Karpas-422 (cell line): ENCODE measurements around the gene MT1E. TPM values are rescaled to one million over a fixed set of nuclear protein-coding genes. Genes with fewer than 3 reads are reported as not detected.
A peak's percentile ranks its signal among the peaks of the same experiment; 100 is the strongest.

Experiments used
- DNase-seq: peaks from one replicate; pipeline ENCODE4 v3.0.0-alpha.2; 2015
- H2AFZ ChIP-seq: fragments of 200-600 bp; sonication (generic); 2 replicates; pipeline ENCODE4 v1.6.1; 2014; ENCODE audit warnings: antibody characterized with exemption, low read length, mixed read lengths
- H3K27ac ChIP-seq: fragments of 200-600 bp; sonication (generic); 2 replicates; pipeline ENCODE4 v1.5.1; 2014; ENCODE audit warnings: mild to moderate bottlenecking, low read length, moderate library complexity
- H3K27me3 ChIP-seq: fragments of 200-600 bp; sonication (generic); 2 replicates; pipeline ENCODE4 v1.6.1; 2014; ENCODE audit warnings: low read length, mixed read lengths
- H3K36me3 ChIP-seq: fragments of 200-600 bp; sonication (generic); 2 replicates; pipeline ENCODE4 v1.6.1; 2014; ENCODE audit warnings: low read length, mixed read lengths; ENCODE audit not compliant: insufficient read depth
- H3K4me1 ChIP-seq: fragments of 200-600 bp; sonication (generic); 2 replicates; pipeline ENCODE4 v1.6.1; 2014; ENCODE audit warnings: mild to moderate bottlenecking, low read length, mixed read lengths
- H3K4me2 ChIP-seq: fragments of 200-600 bp; sonication (generic); 2 replicates; pipeline ENCODE4 v1.6.1; 2014; ENCODE audit warnings: low read length, low read depth, mild to moderate bottlenecking; ENCODE audit not compliant: poor library complexity, severe bottlenecking
- H3K4me3 ChIP-seq: fragments of 200-600 bp; sonication (generic); 2 replicates; pipeline ENCODE4 v1.5.1; 2014; ENCODE audit warnings: mild to moderate bottlenecking, antibody characterized with exemption, low read length, mixed read lengths
- H3K79me2 ChIP-seq: fragments of 200-600 bp; sonication (generic); 2 replicates; pipeline ENCODE4 v1.6.1; 2014; ENCODE audit warnings: mild to moderate bottlenecking, low read length, mixed read lengths
- H3K9ac ChIP-seq: fragments of 200-600 bp; sonication (generic); 2 replicates; pipeline ENCODE4 v1.6.0; 2014; ENCODE audit warnings: low read length
- H3K9me2 ChIP-seq: fragments of 200-600 bp; sonication (generic), shearing (Covaris generic); replicated peaks from 2 replicates; pipeline ENCODE4 v1.6.0; 2014; ENCODE audit warnings: mild to moderate bottlenecking, low read length, moderate library complexity; ENCODE audit not compliant: insufficient read depth
- H3K9me3 ChIP-seq: fragments of 300-700, 200-600 bp; sonication (generic); 2 replicates; pipeline ENCODE4 v1.6.1; 2014; ENCODE audit warnings: low read length, mixed read lengths
- H4K20me1 ChIP-seq: fragments of 200-600 bp; sonication (generic); 2 replicates; pipeline ENCODE4 v1.6.1; 2014; ENCODE audit warnings: mild to moderate bottlenecking, antibody characterized with exemption, low read length, low read depth; ENCODE audit not compliant: insufficient read depth
- total RNA-seq: library from RNA; depleted of rRNA; stranded (reverse); fragments of >200 nt; shearing (Covaris generic); gene quantifications from 2 replicates; pipeline ENCODE4 v1.2.3, GENCODE V29; 2014; ENCODE audit warnings: low replicate concordance

The MT1E gene
- total RNA-seq, 1 experiment from 2014 or later: not detected

- peak overlapping the region; percentile 69 for H3K9ac ChIP-seq
- peak overlapping the region; percentile 62 for H3K4me3 ChIP-seq
Measured at GRCh38 chr16:56643833-56644232, 18.3 kb downstream of the MT1E start.

GRCh38 chr16:56645311-56645710, 19.7 kb downstream of the MT1E start:
- Histone ChIP-seq H3K4me3 (no peak overlapping the region), H3K79me2 (no peaks in the 10 kb centered on the region), H3K27me3 (no peaks in the 10 kb centered on the region), H3K36me3 (no peaks in the 10 kb centered on the region), H3K27ac (no peak overlapping the region), H4K20me1 (no peaks in the 10 kb centered on the region), H2AFZ (no peak overlapping the region), H3K9me3 (no peaks in the 10 kb centered on the region), H3K9me2 (no peaks in the 10 kb centered on the region), H3K4me2 (peak overlapping the region; percentile 12), H3K9ac (0 out of 2 replicates have a peak overlapping the region, but pooled peaks have one; percentile 11), H3K4me1 (peaks cover 56% of the 10 kb centered on the region)
- DNase-seq: no peak

More at GRCh38 chr16:56643833-56644232, 18.3 kb downstream of the MT1E start:
- Histone ChIP-seq H3K27me3 (no peaks in the 10 kb centered on the region), H3K4me1 (peaks cover 64% of the 10 kb centered on the region), H3K27ac (no peak overlapping the region), H4K20me1 (no peaks in the 10 kb centered on the region), H3K36me3 (no peaks in the 10 kb centered on the region), H3K79me2 (no peaks in the 10 kb centered on the region), H3K9me2 (no peaks in the 10 kb centered on the region), H3K9me3 (no peaks in the 10 kb centered on the region), H2AFZ (peak overlapping the region; percentile 50; the same call in 1 of the 2 replicates), H3K4me2 (peak overlapping the region; percentile 66)
- DNase-seq: no peak

GRCh38 chr16:56645838-56646237, 20.3 kb downstream of the MT1E start:
- Histone ChIP-seq H3K27me3 (no peaks in the 10 kb centered on the region), H3K4me2 (peak overlapping the region; percentile 57), H3K9me3 (no peaks in the 10 kb centered on the region)

GRCh38 chr16:56647641-56648431, 22.3 kb downstream of the MT1E start:
- no peak for DNase-seq
- H3K27ac ChIP-seq: no peak overlapping the region
- no peak overlapping the region for H3K9ac ChIP-seq
- no peaks in the 10 kb centered on the region for H3K36me3 ChIP-seq
- no peaks in the 10 kb centered on the region for H3K9me2 ChIP-seq
- H4K20me1 ChIP-seq: no peaks in the 10 kb centered on the region
- H3K4me2 ChIP-seq: no peak overlapping the region
- peaks cover 53% of the 10 kb centered on the region for H3K4me1 ChIP-seq
- H3K79me2 ChIP-seq: no peaks in the 10 kb centered on the region
- no peaks in the 10 kb centered on the region for H3K27me3 ChIP-seq
- no peak overlapping the region for H2AFZ ChIP-seq
- no peaks in the 10 kb centered on the region for H3K9me3 ChIP-seq
- H3K4me3 ChIP-seq: no peak overlapping the region

More at GRCh38 chr16:56645838-56646237, 20.3 kb downstream of the MT1E start:
- Histone ChIP-seq H3K4me1 (peaks cover 56% of the 10 kb centered on the region), H3K9me2 (no peaks in the 10 kb centered on the region), H3K9ac (no peak overlapping the region), H2AFZ (no peak overlapping the region), H3K36me3 (no peaks in the 10 kb centered on the region), H3K79me2 (no peaks in the 10 kb centered on the region), H3K27ac (no peak overlapping the region; the same call in 1 of the 2 replicates), H3K4me3 (no peak overlapping the region), H4K20me1 (no peaks in the 10 kb centered on the region)
- no peak for DNase-seq

GRCh38 chr16:56649271-56649670, 23.7 kb downstream of the MT1E start:
- Histone ChIP-seq H3K4me3 (no peak overlapping the region), H3K9me2 (no peaks in the 10 kb centered on the region), H3K9me3 (no peaks in the 10 kb centered on the region), H4K20me1 (no peaks in the 10 kb centered on the region), H3K27me3 (no peaks in the 10 kb centered on the region), H3K9ac (no peak overlapping the region), H3K4me2 (no peak overlapping the region), H3K79me2 (no peaks in the 10 kb centered on the region), H2AFZ (no peak overlapping the region), H3K36me3 (no peaks in the 10 kb centered on the region), H3K27ac (no peak overlapping the region), H3K4me1 (peaks cover 55% of the 10 kb centered on the region)
- DNase-seq: no peak

- Histone ChIP-seq H3K27me3 (no peaks in the 10 kb centered on the region), H2AFZ (no peak overlapping the region), H3K9ac (no peak overlapping the region), H3K79me2 (no peaks in the 10 kb centered on the region), H4K20me1 (no peaks in the 10 kb centered on the region), H3K4me1 (peaks cover 52% of the 10 kb centered on the region), H3K9me3 (no peaks in the 10 kb centered on the region), H3K27ac (no peak overlapping the region), H3K4me3 (no peak overlapping the region), H3K4me2 (no peak overlapping the region), H3K36me3 (no peaks in the 10 kb centered on the region), H3K9me2 (no peaks in the 10 kb centered on the region)
- DNase-seq: no peak
Measured at GRCh38 chr16:56649820-56650219, 24.2 kb downstream of the MT1E start.

- Histone ChIP-seq H3K9ac (peak within 1 kb of the TSS; percentile 55), H3K79me2 (no peaks in the 10 kb centered on the region), H2AFZ (peak within 1 kb of the TSS; percentile 18; the same call in 1 of the 2 replicates), H3K4me2 (peak within 1 kb of the TSS; percentile 76), H3K27me3 (no peaks in the 10 kb centered on the region), H3K9me3 (no peaks in the 10 kb centered on the region), H3K36me3 (no peaks in the 10 kb centered on the region), H3K4me3 (no peak within 1 kb of the TSS; the same call in 1 of the 2 replicates), H3K9me2 (no peaks in the 10 kb centered on the region), H3K27ac (no peak within 1 kb of the TSS; the same call in 1 of the 2 replicates), H4K20me1 (no peaks in the 10 kb centered on the region), H3K4me1 (peaks cover 43% of the 10 kb centered on the region)
- no peak for DNase-seq
Measured at GRCh38 chr16:56651586-56651985, 26.0 kb downstream of the MT1E start, which contains the start of gene MT1B. MT1B (plus strand) TSS chr16:56651886; CDS start chr16:56651954, 68 bp downstream.

- H3K9me3 ChIP-seq: no peaks in the 10 kb centered on the region
- H3K9ac ChIP-seq: peak overlapping the region; percentile 55
- H3K4me1 ChIP-seq: peaks cover 37% of the 10 kb centered on the region
- H4K20me1 ChIP-seq: no peaks in the 10 kb centered on the region
- no peaks in the 10 kb centered on the region for H3K27me3 ChIP-seq
- peak overlapping the region; percentile 76 for H3K4me2 ChIP-seq
- peak overlapping the region; percentile 85; the same call in 1 of the 2 replicates for H3K27ac ChIP-seq
- no peaks in the 10 kb centered on the region for H3K9me2 ChIP-seq
- H3K36me3 ChIP-seq: no peaks in the 10 kb centered on the region
- H3K79me2 ChIP-seq: no peaks in the 10 kb centered on the region
- DNase-seq: no peak
- peak overlapping the region; percentile 18; the same call in 1 of the 2 replicates for H2AFZ ChIP-seq
- peak overlapping the region; percentile 37; the same call in 1 of the 2 replicates for H3K4me3 ChIP-seq
Measured at GRCh38 chr16:56652600-56652999, 27.0 kb downstream of the MT1E start.
